ENCODE measurements around the gene LMLN.

DNA sequence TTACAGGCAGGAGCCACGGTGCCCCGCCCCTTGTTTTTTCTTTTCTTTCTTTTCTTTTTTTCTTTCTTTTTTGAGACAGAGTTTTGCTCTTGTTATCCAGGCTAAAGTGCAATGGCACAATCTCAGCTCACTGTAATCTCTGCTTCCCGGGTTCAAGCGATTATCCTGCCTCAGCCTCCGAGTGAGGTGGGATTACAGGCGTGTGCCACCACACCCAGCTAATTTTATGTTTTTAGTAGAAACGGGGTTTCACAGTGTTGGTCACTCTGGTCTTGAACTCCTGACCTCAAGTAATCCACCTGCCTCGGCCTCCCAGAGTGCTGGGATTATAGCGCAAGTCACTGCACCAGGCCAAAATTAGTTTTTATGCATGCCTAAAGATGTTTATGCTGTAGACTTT lies 7.6 kb upstream of the LMLN start:
- TF ChIP-seq, protein P1, sequence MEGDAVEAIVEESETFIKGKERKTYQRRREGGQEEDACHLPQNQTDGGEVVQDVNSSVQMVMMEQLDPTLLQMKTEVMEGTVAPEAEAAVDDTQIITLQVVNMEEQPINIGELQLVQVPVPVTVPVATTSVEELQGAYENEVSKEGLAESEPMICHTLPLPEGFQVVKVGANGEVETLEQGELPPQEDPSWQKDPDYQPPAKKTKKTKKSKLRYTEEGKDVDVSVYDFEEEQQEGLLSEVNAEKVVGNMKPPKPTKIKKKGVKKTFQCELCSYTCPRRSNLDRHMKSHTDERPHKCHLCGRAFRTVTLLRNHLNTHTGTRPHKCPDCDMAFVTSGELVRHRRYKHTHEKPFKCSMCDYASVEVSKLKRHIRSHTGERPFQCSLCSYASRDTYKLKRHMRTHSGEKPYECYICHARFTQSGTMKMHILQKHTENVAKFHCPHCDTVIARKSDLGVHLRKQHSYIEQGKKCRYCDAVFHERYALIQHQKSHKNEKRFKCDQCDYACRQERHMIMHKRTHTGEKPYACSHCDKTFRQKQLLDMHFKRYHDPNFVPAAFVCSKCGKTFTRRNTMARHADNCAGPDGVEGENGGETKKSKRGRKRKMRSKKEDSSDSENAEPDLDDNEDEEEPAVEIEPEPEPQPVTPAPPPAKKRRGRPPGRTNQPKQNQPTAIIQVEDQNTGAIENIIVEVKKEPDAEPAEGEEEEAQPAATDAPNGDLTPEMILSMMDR (IDR thresholded peaks at IDR 0.05): no peak
- TF ChIP-seq JUN (IDR thresholded peaks at IDR 0.05) (no peak), NFE2L2 (conservative IDR thresholded peaks at IDR 0.05; ENCODE audit: low read length) (no peak), EP300 (IDR thresholded peaks at IDR 0.05) (no peak), MAFK (IDR thresholded peaks at IDR 0.05; ENCODE audit: partially characterized antibody) (no peak), TP53 (CRISPR knock-in tag; IDR thresholded peaks at IDR 0.05) (no peak), SREBF2 (IDR thresholded peaks at IDR 0.05) (no peak), RCOR1 (IDR thresholded peaks at IDR 0.05; ENCODE audit: low read depth, low read length) (no peak), ZNF302 (CRISPR knock-in tag; IDR thresholded peaks at IDR 0.05) (no peak), POLR2AphosphoS2 (conservative IDR thresholded peaks at IDR 0.05; ENCODE audit: low read length) (no peak), POLR2A (IDR thresholded peaks at IDR 0.05; ENCODE audit: low read length) (no peak), KDM5A (IDR thresholded peaks at IDR 0.05) (no peak)
- TF ChIP-seq, protein P2, sequence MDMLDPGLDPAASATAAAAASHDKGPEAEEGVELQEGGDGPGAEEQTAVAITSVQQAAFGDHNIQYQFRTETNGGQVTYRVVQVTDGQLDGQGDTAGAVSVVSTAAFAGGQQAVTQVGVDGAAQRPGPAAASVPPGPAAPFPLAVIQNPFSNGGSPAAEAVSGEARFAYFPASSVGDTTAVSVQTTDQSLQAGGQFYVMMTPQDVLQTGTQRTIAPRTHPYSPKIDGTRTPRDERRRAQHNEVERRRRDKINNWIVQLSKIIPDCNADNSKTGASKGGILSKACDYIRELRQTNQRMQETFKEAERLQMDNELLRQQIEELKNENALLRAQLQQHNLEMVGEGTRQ (IDR thresholded peaks at IDR 0.05): no peak
- TF ChIP-seq, protein P3, sequence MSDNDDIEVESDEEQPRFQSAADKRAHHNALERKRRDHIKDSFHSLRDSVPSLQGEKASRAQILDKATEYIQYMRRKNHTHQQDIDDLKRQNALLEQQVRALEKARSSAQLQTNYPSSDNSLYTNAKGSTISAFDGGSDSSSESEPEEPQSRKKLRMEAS (IDR thresholded peaks at IDR 0.05): no peak

Data from A549 (cell line).